Tibial artery (tissue), 4 donors: ENCODE results near the gene EIF4A3.
"Not testable (repeated sequence)": the region's sequence is repeated elsewhere in the genome, so short reads cannot be mapped to it uniquely, and the experiment has no call there.

Experiments used
- DNase-seq, 2 donors: peaks; one replicate each; pipeline ENCODE4 v3.0.0-alpha.2; 2019
- H3K27ac ChIP-seq, 2 donors: fragments of 200-600 bp; sonication (generic) in 1 of 2; 1 replicate in 1 of 2; 2 replicates in 1 of 2; pipeline ENCODE4 v1.5.1; 2018 to 2019; ENCODE audit warnings: mild to moderate bottlenecking in 1 of 2
- H3K27me3 ChIP-seq, 2 donors: fragments of 200-600 bp; sonication (generic) in 1 of 2; one replicate each; pipeline versions ENCODE4 v1.5.1 to v1.6.0; 2016 to 2019
- H3K36me3 ChIP-seq, 3 donors: fragments of 200-600 bp; sonication (generic) in 2 of 3; one replicate each; pipeline ENCODE4 v1.5.1; 2016 to 2019; ENCODE audit warnings: mild to moderate bottlenecking in 2 of 3
- H3K4me1 ChIP-seq, 4 donors: fragments of 200-600 bp; sonication (generic) in 2 of 4; 1 replicate in 3 of 4; 2 replicates in 1 of 4; pipeline ENCODE4 v1.5.1; 2016 to 2019
- H3K4me3 ChIP-seq, 2 donors: fragments of 200-600 bp; sonication (generic) in 1 of 2; 1 replicate in 1 of 2; 2 replicates in 1 of 2; pipeline ENCODE4 v1.5.1; 2018 to 2019; ENCODE audit warnings: mild to moderate bottlenecking in 2 of 2
- H3K9me3 ChIP-seq, 3 donors: fragments of 200-600 bp; sonication (generic) in 1 of 3; one replicate each; pipeline ENCODE4 v1.5.1; 2016 to 2019
- intact Hi-C: fragments of 100-400 bp; cut with DNase I; formaldehyde crosslinking; loops from one replicate; pipeline ENCODE4 v1.15.0; 2023; ENCODE audit warnings: low total_unique reads
- TF ChIP-seq, protein P1 (sequence below), 2 experiments: fragments of 200-600 bp in 1 of 2; fragments of 450-650 bp in 1 of 2; IDR thresholded peaks; one replicate each; pipeline ENCODE4 v1.5.1; 2017 to 2019; ENCODE audit warnings: antibody characterized with exemption in 2 of 2, mild to moderate bottlenecking in 1 of 2, moderate library complexity in 1 of 2

The EIF4A3 gene

DNA sequence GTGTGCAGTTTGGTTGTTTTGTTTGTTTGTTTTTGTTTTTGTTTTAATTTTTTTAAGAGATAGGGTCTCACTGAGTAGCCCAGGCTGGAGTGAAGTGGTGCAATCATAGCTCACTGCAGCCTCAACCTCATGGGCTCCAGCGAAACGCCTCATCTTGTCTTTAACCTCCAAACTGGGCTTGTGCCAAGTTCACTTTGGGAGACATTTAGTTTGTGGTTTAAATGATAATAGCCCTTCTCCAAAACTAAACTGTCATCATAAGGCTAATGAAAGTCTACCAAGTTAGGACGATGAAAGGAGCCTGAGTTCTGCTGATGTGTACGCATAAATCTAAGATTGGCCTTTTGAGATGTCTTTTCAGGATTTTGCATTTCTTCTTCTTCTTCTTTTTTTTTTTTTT, 16.4 kb upstream of the EIF4A3 start:
- Histone ChIP-seq H3K27ac (no peak overlapping the region), H3K4me3 (no peak overlapping the region), H3K9me3 (no peaks in the 10 kb centered on the region), H3K4me1 (no peaks in the 10 kb centered on the region), H3K27me3 (peaks cover 0 to 30% of the 10 kb centered on the region in 2 donors), H3K36me3 (no peaks in the 10 kb centered on the region)
- no peak for DNase-seq
- intact Hi-C loops: no loop called here
- TF ChIP-seq, protein P1, sequence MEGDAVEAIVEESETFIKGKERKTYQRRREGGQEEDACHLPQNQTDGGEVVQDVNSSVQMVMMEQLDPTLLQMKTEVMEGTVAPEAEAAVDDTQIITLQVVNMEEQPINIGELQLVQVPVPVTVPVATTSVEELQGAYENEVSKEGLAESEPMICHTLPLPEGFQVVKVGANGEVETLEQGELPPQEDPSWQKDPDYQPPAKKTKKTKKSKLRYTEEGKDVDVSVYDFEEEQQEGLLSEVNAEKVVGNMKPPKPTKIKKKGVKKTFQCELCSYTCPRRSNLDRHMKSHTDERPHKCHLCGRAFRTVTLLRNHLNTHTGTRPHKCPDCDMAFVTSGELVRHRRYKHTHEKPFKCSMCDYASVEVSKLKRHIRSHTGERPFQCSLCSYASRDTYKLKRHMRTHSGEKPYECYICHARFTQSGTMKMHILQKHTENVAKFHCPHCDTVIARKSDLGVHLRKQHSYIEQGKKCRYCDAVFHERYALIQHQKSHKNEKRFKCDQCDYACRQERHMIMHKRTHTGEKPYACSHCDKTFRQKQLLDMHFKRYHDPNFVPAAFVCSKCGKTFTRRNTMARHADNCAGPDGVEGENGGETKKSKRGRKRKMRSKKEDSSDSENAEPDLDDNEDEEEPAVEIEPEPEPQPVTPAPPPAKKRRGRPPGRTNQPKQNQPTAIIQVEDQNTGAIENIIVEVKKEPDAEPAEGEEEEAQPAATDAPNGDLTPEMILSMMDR (IDR thresholded peaks at IDR 0.05): no peak

DNA sequence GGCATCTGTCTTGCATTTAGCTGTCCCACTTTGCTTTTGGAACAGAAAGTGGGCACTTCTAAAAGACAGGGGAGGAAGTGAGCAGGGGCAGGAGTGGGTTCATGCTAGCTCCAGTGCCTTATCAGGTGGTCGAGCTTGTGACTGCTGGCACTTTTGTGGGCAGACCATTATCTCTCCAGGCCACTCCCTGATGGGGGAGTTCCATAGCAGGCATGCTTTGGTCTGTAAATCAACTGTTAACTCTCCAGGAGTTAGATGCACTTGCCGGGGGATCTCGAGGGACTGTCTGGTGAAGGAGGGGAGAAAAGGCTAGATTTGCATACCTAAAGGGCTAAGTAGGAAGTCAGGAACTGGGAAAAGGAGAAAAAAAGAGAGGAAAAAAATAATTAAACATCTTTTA, 13.6 kb upstream of the EIF4A3 start:
- intact Hi-C loops: no loop called here
- no peak for DNase-seq
- TF ChIP-seq, protein P1 (IDR thresholded peaks at IDR 0.05): no peak
- Histone ChIP-seq H3K4me3 (no peak overlapping the region), H3K4me1 (no peaks in the 10 kb centered on the region), H3K9me3 (peaks cover 0 to 3% (median 0%) of the 10 kb centered on the region in 3 donors), H3K27ac (no peak overlapping the region), H3K36me3 (no peaks in the 10 kb centered on the region), H3K27me3 (peaks cover 0 to 19% of the 10 kb centered on the region in 2 donors)

DNA sequence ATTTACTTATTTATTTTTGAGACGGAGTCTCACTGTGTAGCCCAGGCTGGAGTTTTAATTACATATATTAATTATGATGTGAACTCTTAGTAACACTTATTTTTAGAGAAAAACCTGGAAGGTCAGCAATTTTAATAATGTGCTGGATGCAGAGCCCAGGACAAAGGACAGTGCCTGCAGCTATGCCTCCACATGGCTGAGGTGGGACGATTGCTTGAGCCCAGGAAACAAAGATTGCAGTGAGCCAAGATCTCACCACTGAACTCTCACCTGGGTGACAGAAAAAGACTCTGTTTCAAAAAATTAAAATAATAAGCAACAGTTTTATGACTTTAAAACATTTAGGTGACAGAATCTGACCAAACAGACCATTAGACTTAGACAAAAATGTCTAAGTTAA, 11.9 kb upstream of the EIF4A3 start:
- H3K36me3 ChIP-seq: no peaks in the 10 kb centered on the region
- no peak overlapping the region for H3K27ac ChIP-seq
- intact Hi-C loops: no loop called here
- peaks cover 0 to 17% of the 10 kb centered on the region in 2 donors for H3K27me3 ChIP-seq
- no peak overlapping the region for H3K4me3 ChIP-seq
- peaks cover 0 to 7% (median 0%) of the 10 kb centered on the region in 3 donors for H3K9me3 ChIP-seq
- H3K4me1 ChIP-seq: no peaks in the 10 kb centered on the region
- DNase-seq: no peak
- TF ChIP-seq, protein P1 (IDR thresholded peaks at IDR 0.05): no peak

GRCh38 chr17:80155600-80155999, 8.7 kb upstream of the EIF4A3 start:
- peaks cover 0 to 10% of the 10 kb centered on the region in 2 donors for H3K27me3 ChIP-seq
- DNase-seq, intact Hi-C loops: not testable (repeated sequence)

DNA sequence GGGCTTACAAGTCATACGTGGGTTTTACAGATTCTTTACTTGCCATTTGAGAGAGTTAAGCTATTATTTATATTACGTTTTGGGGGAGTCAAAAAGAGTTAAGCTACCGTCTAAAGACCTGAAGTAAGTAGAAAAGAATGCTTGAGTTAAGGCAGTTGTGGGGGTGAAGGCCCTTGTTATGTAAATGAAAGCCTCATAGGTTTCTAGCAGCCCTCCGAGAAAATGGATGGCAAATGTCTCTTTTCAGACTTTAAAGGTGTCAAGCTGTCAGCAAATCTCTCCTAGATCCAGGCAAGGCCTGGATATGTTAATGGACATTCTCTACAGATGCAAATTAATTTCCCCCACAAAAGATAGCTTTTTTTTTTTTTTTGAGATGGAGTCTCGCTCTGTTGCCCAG, 7.2 kb upstream of the EIF4A3 start:
- no peak for DNase-seq
- no peak overlapping the region for H3K4me3 ChIP-seq
- intact Hi-C loops: no loop called here
- no peaks in the 10 kb centered on the region for H3K36me3 ChIP-seq
- H3K4me1 ChIP-seq: peaks cover 0 to under 1% (median 0%) of the 10 kb centered on the region in 4 donors
- TF ChIP-seq, protein P1 (IDR thresholded peaks at IDR 0.05): no peak
- no peak overlapping the region for H3K27ac ChIP-seq
- H3K27me3 ChIP-seq: no peaks in the 10 kb centered on the region
- peaks cover 0 to 7% (median 0%) of the 10 kb centered on the region in 3 donors for H3K9me3 ChIP-seq

More at GRCh38 chr17:80155600-80155999, 8.7 kb upstream of the EIF4A3 start:
- H3K4me3 ChIP-seq, H3K36me3 ChIP-seq, H3K4me1 ChIP-seq, H3K27ac ChIP-seq, H3K9me3 ChIP-seq: not testable (repeated sequence)

DNA sequence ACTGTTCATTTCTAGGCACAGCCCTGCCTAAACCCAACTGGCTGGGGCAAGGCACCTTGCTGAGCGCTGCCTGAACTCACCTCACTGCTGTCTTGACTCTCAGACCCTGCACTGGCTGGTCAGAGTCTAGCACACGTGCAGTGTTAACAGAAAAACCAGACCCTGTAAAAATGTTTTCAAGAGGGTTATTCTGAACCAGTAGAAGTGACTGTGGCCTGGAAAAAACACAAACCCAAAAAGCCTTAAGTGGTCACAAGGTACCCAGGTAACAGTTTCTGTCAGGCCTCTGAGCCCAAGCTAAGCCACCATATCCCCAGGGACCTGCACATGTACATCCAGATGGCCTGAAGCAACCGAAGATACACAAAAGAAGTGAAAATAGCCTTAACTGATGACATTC, 6.1 kb upstream of the EIF4A3 start:
- TF ChIP-seq, protein P1 (IDR thresholded peaks at IDR 0.05): no peak
- Histone ChIP-seq H3K27ac (no peak overlapping the region), H3K27me3 (no peaks in the 10 kb centered on the region), H3K4me3 (no peak overlapping the region), H3K9me3 (peaks cover 0 to 7% (median 0%) of the 10 kb centered on the region in 3 donors), H3K36me3 (no peaks in the 10 kb centered on the region), H3K4me1 (peaks cover 0 to 12% (median 5%) of the 10 kb centered on the region in 4 donors)
- DNase-seq: no peak
- intact Hi-C loops: no loop called here
